Upper lobe of right lung (tissue), 1 donor: Measurements from ENCODE around the gene STOX2. TPM values are rescaled to one million over a fixed set of nuclear protein-coding genes. Genes with fewer than 3 reads are reported as not detected.
A peak's percentile ranks its signal among the peaks of the same experiment; 100 is the strongest.

Experiments used
- ATAC-seq: fragments of 200-7000 bp; cut with Tn5 transposase; one replicate; pipeline ENCODE4 v1.9.1; 2020; ENCODE audit warnings: mild to moderate bottlenecking, moderate library complexity
- DNase-seq: peaks from one replicate; pipeline ENCODE4 v3.0.0-alpha.2; 2020
- H3K27ac ChIP-seq: fragments of 200-600 bp; one replicate; pipeline ENCODE4 v1.8.0; 2022
- H3K27me3 ChIP-seq: fragments of 200-600 bp; one replicate; pipeline ENCODE4 v1.8.0; 2022; ENCODE audit warnings: mild to moderate bottlenecking
- H3K36me3 ChIP-seq: fragments of 200-600 bp; one replicate; pipeline ENCODE4 v1.8.0; 2022
- H3K4me1 ChIP-seq: fragments of 200-600 bp; one replicate; pipeline ENCODE4 v1.8.0; 2022
- H3K4me3 ChIP-seq: fragments of 200-600 bp; one replicate; pipeline ENCODE4 v1.8.0; 2022; ENCODE audit warnings: mild to moderate bottlenecking
- H3K9me3 ChIP-seq: fragments of 200-600 bp; one replicate; pipeline ENCODE4 v1.8.0; 2022
- intact Hi-C: fragments of 100-400 bp; cut with DNase I; formaldehyde crosslinking; loops from one replicate; pipeline ENCODE4 v1.11.0; 2022
- total RNA-seq: library from RNA; stranded (reverse); fragmentation: NEBNext Ultra II Directional; extraction: Animal tissue kit (Norgen Biotek cat#: 25700); gene quantifications from one replicate; pipeline ENCODE4 v1.2.1, GENCODE V29; 2021
- TF ChIP-seq, protein P1 (sequence below): fragments of 200-600 bp; IDR thresholded peaks from one replicate; pipeline ENCODE4 v1.8.0; 2022; ENCODE audit warnings: antibody characterized with exemption
- donor health status: DM: no; HTN: yes; CAD: no; lungs with severe emphysema.

STOX2 gene
- total RNA-seq, 1 donor from 2014 or later, result 12.9 TPM

DNA sequence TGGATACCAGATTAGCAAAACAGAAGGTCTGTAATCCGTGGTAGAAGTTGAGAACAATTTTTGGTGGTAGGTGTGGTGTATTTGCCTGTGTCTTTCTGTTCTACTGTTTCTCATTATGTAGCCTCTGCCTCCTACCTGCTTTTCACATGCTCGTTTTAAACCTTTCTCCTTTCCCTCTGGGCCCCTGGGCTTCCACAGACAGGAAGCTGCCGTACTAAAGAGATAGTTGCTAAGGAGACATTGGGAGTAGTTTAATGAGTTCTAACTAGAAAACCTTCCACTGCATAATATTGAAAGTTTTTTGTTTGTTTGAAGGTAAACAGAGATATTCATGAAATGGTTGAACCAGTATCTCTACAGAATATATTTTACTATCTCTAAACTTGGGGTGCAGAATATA is 107.8 kb downstream of the STOX2 start:
- Histone ChIP-seq H3K36me3 (no peaks in the 10 kb centered on the region), H3K27me3 (no peaks in the 10 kb centered on the region), H3K27ac (no peak overlapping the region), H3K9me3 (no peaks in the 10 kb centered on the region), H3K4me1 (no peaks in the 10 kb centered on the region), H3K4me3 (no peak overlapping the region)
- TF ChIP-seq, protein P1, sequence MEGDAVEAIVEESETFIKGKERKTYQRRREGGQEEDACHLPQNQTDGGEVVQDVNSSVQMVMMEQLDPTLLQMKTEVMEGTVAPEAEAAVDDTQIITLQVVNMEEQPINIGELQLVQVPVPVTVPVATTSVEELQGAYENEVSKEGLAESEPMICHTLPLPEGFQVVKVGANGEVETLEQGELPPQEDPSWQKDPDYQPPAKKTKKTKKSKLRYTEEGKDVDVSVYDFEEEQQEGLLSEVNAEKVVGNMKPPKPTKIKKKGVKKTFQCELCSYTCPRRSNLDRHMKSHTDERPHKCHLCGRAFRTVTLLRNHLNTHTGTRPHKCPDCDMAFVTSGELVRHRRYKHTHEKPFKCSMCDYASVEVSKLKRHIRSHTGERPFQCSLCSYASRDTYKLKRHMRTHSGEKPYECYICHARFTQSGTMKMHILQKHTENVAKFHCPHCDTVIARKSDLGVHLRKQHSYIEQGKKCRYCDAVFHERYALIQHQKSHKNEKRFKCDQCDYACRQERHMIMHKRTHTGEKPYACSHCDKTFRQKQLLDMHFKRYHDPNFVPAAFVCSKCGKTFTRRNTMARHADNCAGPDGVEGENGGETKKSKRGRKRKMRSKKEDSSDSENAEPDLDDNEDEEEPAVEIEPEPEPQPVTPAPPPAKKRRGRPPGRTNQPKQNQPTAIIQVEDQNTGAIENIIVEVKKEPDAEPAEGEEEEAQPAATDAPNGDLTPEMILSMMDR, result no peak
- DNase-seq (no peak), ATAC-seq (no peak)
- intact Hi-C loops, result no loop called here

DNA sequence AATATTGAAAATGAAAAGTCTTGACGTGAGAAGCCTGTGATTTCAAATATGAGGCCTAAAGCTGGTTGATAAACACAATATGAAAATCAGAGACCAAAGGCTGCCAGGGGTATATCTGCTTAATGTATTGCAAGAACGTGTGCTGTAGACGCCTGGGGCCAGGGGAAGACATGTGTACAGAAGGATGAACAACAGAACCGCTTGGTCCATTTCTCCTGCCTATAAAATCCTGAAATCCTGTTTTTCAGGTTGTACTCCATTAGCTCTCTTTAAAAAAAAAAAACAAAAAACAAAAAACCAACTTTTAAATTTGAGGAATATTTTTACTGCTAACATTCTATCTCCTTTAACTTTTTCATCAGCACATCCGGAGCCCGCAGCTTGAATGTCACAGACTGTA is 109.2 kb downstream of the STOX2 start:
- no peak overlapping the region for H3K4me3 ChIP-seq
- DNase-seq (no peak), ATAC-seq (no peak)
- H3K9me3 ChIP-seq, result no peaks in the 10 kb centered on the region
- no peaks in the 10 kb centered on the region for H3K27me3 ChIP-seq
- TF ChIP-seq, protein P1, result no peak
- no peaks in the 10 kb centered on the region for H3K4me1 ChIP-seq
- H3K36me3 ChIP-seq, result no peaks in the 10 kb centered on the region
- no peak overlapping the region for H3K27ac ChIP-seq
- intact Hi-C loops, result no loop called here

DNA sequence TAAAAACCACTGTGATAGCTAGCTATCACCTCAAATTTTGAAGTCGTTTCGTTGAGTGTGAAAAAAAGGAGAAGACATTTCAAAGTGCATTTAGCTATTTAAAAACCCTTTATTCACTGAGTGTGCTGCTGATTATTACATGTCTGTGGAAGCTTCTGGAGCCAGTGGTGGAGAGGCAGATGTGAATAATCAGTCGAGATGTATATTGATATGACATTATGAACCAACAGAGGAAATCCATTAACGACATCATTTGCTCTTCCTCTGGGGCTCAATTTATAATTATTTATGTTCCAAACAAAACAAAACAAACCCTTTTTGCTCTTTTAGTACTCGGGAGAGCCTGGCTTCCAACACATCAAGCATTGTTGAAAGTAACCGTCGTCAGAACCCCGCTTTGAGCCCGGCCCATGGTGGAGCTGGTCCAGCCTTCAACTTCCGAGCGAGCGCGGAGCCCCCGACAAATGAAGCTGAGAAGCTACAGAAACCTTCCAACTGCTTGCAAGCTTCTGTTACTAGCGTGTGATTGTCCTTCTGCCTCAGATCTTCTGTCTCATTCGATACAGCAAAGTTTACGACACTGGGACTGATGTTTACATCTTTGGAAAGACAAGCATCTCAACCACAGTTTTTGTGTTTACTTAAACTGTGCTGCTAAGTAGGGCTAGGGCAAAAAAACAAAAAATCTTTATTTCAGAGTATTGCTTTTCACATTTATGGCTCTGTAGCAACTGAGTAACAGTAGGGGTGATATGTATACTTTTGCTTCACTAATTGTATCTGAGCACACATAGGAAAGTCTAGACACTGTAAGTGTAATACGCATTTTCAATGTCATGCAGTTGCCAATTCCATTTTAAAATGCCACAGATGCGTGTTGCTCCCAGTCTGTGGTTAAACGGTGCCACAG is 111.9 kb downstream of the STOX2 start:
- DNase-seq (no peak), ATAC-seq (no peak)
- Histone ChIP-seq H3K27ac (peak overlapping the region; percentile 8), H3K4me1 (no peaks in the 10 kb centered on the region), H3K36me3 (no peaks in the 10 kb centered on the region), H3K27me3 (no peaks in the 10 kb centered on the region), H3K9me3 (no peaks in the 10 kb centered on the region), H3K4me3 (no peak overlapping the region)
- TF ChIP-seq, protein P1, result no peak
- intact Hi-C loops, result no loop called here

DNA sequence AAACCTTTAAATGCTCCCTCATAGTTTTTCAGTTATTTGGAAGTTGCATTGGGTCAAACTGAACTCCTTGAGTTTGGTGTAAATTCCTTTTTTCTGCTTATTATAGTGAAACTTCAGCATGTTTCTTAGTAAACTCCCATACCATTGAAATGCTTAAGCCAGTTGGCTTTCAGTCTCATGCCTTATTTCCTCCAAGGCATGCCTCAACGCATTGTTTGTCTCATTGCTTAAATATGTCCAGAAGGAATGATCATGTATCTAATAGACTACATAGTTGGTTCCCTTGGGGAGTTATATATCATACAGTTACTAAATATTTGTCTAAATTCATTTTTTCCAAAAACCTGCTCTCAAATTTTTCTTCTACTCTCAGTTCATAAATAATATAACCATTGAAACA is 114.0 kb downstream of the STOX2 start:
- no peaks in the 10 kb centered on the region for H3K36me3 ChIP-seq
- no peak overlapping the region for H3K27ac ChIP-seq
- TF ChIP-seq, protein P1, result no peak
- DNase-seq, result no peak
- H3K9me3 ChIP-seq, result no peaks in the 10 kb centered on the region
- intact Hi-C loops, result no loop called here
- H3K4me1 ChIP-seq, result no peaks in the 10 kb centered on the region
- H3K27me3 ChIP-seq, result no peaks in the 10 kb centered on the region
- H3K4me3 ChIP-seq, result no peak overlapping the region
- no peak for ATAC-seq

DNA sequence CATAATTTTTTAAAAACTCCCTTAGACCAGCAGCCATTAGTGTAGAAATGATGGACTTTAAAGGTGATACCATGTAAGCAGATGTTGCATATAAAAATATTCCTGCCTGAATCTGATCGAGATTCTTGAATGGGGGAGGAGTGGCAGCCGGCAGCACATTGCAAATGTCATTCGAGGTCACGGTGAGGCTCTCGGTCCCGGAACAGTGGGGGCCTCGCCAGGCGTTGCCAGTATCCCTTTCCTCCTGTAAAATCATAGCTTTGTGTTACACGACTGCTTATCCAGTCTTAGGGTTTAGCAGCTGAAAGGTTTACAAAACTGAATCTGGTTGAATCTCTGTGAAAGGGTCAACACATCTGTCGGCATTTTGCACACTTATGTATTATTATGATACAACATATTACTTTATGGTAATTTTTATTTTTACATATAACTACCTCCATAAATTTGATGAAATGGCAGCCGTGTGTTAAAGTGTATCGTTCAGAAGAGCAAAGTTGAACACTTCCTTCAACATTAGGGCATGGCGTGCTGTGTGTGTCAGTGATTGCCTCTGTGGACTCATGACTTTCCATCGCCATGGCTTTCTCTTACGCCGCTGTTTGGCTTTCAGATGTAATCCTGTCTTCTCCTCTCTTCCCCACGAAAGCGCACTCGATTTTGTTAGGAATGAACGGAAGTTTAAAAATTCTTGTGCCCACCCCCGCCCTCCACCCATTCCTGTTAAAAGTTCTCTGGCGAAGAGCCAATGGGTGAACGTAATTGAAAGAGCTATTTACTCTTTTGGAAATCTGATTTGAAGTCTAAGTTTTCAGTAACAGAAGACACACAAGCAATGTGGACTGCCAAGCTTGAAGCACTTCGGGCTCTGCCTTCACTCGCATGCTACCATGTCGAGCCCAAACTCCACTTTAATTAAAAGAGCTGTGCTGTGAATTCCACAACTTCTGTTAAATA is 114.8 kb downstream of the STOX2 start:
- Histone ChIP-seq H3K4me3 (no peak overlapping the region), H3K4me1 (no peaks in the 10 kb centered on the region), H3K27ac (peak overlapping the region; percentile 66), H3K27me3 (no peaks in the 10 kb centered on the region), H3K36me3 (no peaks in the 10 kb centered on the region), H3K9me3 (no peaks in the 10 kb centered on the region)
- DNase-seq, result no peak
- no peak for ATAC-seq
- TF ChIP-seq, protein P1, result no peak
- intact Hi-C loops, result no loop called here
